Tibial nerve (tissue), 4 donors: ENCODE measurements around the gene GNGT2. TPM values are rescaled to one million over a fixed set of nuclear protein-coding genes. Genes with fewer than 3 reads are reported as not detected.

ENCODE experiments used
- DNase-seq, 2 donors: peaks; one replicate each; pipeline ENCODE4 v3.0.0-alpha.2; 2019; ENCODE audit warnings: low spot score in 2 of 2
- H3K27ac ChIP-seq, 4 donors: fragments of 200-600 bp; sonication (generic) in 3 of 4; one replicate each; pipeline ENCODE4 v1.5.1; 2017 to 2019; ENCODE audit warnings: mild to moderate bottlenecking in 1 of 4
- H3K27me3 ChIP-seq, 2 donors: fragments of 200-600 bp; sonication (generic) in 1 of 2; one replicate each; pipeline versions ENCODE4 v1.5.1 to v1.6.0; 2017 to 2019
- H3K36me3 ChIP-seq, 3 donors: fragments of 200-600 bp; sonication (generic); one replicate each; pipeline ENCODE4 v1.5.1; 2018 to 2019
- H3K4me1 ChIP-seq, 4 donors: fragments of 200-600 bp; sonication (generic) in 3 of 4; one replicate each; pipeline ENCODE4 v1.5.1; 2017 to 2019
- H3K4me3 ChIP-seq, 4 donors: fragments of 200-600 bp; sonication (generic) in 3 of 4; one replicate each; pipeline ENCODE4 v1.5.1; 2017 to 2019; ENCODE audit warnings: mild to moderate bottlenecking in 1 of 4, moderate library complexity in 1 of 4
- H3K9me3 ChIP-seq, 4 donors: fragments of 200-600 bp; sonication (generic) in 3 of 4; one replicate each; pipeline ENCODE4 v1.5.1; 2017 to 2019
- CTCF ChIP-seq, 5 experiments: fragments of 200-600 bp in 3 of 5; fragments of 450-650 bp in 2 of 5; sonication (generic) in 3 of 5; IDR thresholded peaks; one replicate each; pipeline ENCODE4 v1.5.1; 2016 to 2019; ENCODE audit warnings: antibody characterized with exemption in 5 of 5, mild to moderate bottlenecking in 3 of 5, moderate library complexity in 2 of 5
- EP300 ChIP-seq, 2 donors: sonication (generic); formaldehyde crosslinking; IDR thresholded peaks; one replicate each; pipeline ENCODE4 v1.6.1; 2017; ENCODE audit warnings: antibody characterized with exemption in 2 of 2, mild to moderate bottlenecking in 1 of 2
- POLR2A ChIP-seq, 2 donors: fragments of 450-650 bp; IDR thresholded peaks; one replicate each; pipeline ENCODE4 v1.6.1; 2017; ENCODE audit warnings: antibody characterized with exemption in 2 of 2, mild to moderate bottlenecking in 2 of 2, moderate library complexity in 2 of 2
- WGBS, 2 donors: methylation state at CpG; one replicate each; pipeline ENCODE4 v1.1.5; 2018; 5-methylcytosine and 5-hydroxymethylcytosine counted together
- total RNA-seq, 4 donors: library from RNA; depleted of rRNA; stranded (reverse); fragments of >200 nt; gene quantifications; one replicate each; pipeline ENCODE4 v1.1.0, GENCODE V29; 2016

GNGT2 gene
- total RNA-seq, 4 donors from 2014 or later, result 1.2 TPM; not detected in 3

- TF ChIP-seq POLR2A (IDR thresholded peaks at IDR 0.05) (no peak), CTCF (IDR thresholded peaks at IDR 0.05) (no peak), EP300 (IDR thresholded peaks at IDR 0.05) (no peak)
- DNase-seq, result no peak
- no peak overlapping the region for H3K27ac ChIP-seq
- no peaks in the 10 kb centered on the region for H3K36me3 ChIP-seq
- peaks cover 0 to under 1% of the 10 kb centered on the region in 2 donors for H3K27me3 ChIP-seq
- no peaks in the 10 kb centered on the region for H3K9me3 ChIP-seq
- no peak overlapping the region for H3K4me3 ChIP-seq
- H3K4me1 ChIP-seq, result peaks cover 0 to 4% (median 0%) of the 10 kb centered on the region in 4 donors
- 68 to 75% methylated on average over 2 of the region's 2 CpGs for WGBS, 2 donors
Observed at GRCh38 chr17:49198211-49198610, 12.2 kb downstream of the GNGT2 start.

GRCh38 chr17:49197346-49197998, 12.9 kb downstream of the GNGT2 start:
- no peaks in the 10 kb centered on the region for H3K27me3 ChIP-seq
- no peaks in the 10 kb centered on the region for H3K9me3 ChIP-seq
- 45 to 61% methylated on average over 5 of the region's 5 CpGs for WGBS, 2 donors
- TF ChIP-seq EP300 (IDR thresholded peaks at IDR 0.05) (no peak), CTCF (IDR thresholded peaks at IDR 0.05) (no peak), POLR2A (IDR thresholded peaks at IDR 0.05) (no peak)
- no peak overlapping the region for H3K27ac ChIP-seq
- no peak for DNase-seq
- H3K36me3 ChIP-seq, result no peaks in the 10 kb centered on the region
- H3K4me3 ChIP-seq, result no peak overlapping the region
- peaks cover 0 to 4% (median 0%) of the 10 kb centered on the region in 4 donors for H3K4me1 ChIP-seq

GRCh38 chr17:49196520-49196919, 13.9 kb downstream of the GNGT2 start:
- DNase-seq, result no peak
- 67 to 81% methylated on average over 3 of the region's 3 CpGs for WGBS, 2 donors
- H3K36me3 ChIP-seq, result no peaks in the 10 kb centered on the region
- H3K27me3 ChIP-seq, result no peaks in the 10 kb centered on the region
- no peak for TF ChIP-seq POLR2A (IDR thresholded peaks at IDR 0.05)
- no peak for TF ChIP-seq EP300 (IDR thresholded peaks at IDR 0.05)
- TF ChIP-seq CTCF (IDR thresholded peaks at IDR 0.05), result no peak
- H3K4me3 ChIP-seq, result no peak overlapping the region
- peaks cover 0 to 4% (median 0%) of the 10 kb centered on the region in 4 donors for H3K4me1 ChIP-seq
- H3K9me3 ChIP-seq, result no peaks in the 10 kb centered on the region
- H3K27ac ChIP-seq, result no peak overlapping the region

- WGBS, 2 donors, result 73 to 85% methylated on average over 4 of the region's 4 CpGs
- H3K4me1 ChIP-seq, result peaks cover 0 to 7% (median 0%) of the 10 kb centered on the region in 4 donors
- no peak for DNase-seq
- H3K36me3 ChIP-seq, result no peaks in the 10 kb centered on the region
- H3K9me3 ChIP-seq, result no peaks in the 10 kb centered on the region
- H3K27me3 ChIP-seq, result no peaks in the 10 kb centered on the region
- no peak for TF ChIP-seq POLR2A (IDR thresholded peaks at IDR 0.05)
- H3K4me3 ChIP-seq, result no peak overlapping the region
- no peak overlapping the region for H3K27ac ChIP-seq
Observed at GRCh38 chr17:49195751-49196150, 14.6 kb downstream of the GNGT2 start.

- WGBS, 2 donors, result 52 to 54% methylated on average over 3 of the region's 3 CpGs
- DNase-seq, result no peak
- Histone ChIP-seq H3K27ac (peak overlapping the region in 3 of 4 donors; percentile 98 to 99 (median 98)), H3K36me3 (no peaks in the 10 kb centered on the region), H3K9me3 (no peaks in the 10 kb centered on the region), H3K4me3 (no peak overlapping the region), H3K4me1 (peaks cover 0 to 7% (median 0%) of the 10 kb centered on the region in 4 donors), H3K27me3 (no peaks in the 10 kb centered on the region)
- no peak for TF ChIP-seq POLR2A (IDR thresholded peaks at IDR 0.05)
- TF ChIP-seq EP300 (IDR thresholded peaks at IDR 0.05), result no peak
- no peak for TF ChIP-seq CTCF (IDR thresholded peaks at IDR 0.05)
Observed at GRCh38 chr17:49194297-49194607, 16.1 kb downstream of the GNGT2 start.
